ENCODE data around the gene TMEM184B.

DNA sequence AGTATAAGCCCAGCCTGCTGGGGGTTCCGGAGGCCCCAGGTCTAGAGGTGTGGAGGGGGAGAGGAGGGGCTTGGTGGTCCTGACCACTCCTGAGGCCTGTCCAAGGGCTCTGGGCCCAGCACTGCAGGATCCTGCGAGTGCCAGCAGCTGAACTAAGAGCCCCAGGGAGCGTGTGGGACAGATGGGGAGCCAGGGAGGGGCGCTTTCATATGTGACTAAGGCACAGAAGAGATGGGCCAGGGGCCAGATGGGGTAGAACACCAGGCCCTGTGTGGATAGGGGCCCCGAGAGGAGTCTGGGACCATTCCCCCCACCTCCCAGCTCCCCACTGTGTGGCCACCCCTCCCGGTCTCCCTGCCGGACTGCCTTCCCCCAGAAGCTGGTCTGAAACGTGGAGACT, 52.6 kb downstream of the TMEM184B start:
- no peak for TF ChIP-seq POLR2A (IDR thresholded peaks at IDR 0.05)
- TF ChIP-seq, protein P1, sequence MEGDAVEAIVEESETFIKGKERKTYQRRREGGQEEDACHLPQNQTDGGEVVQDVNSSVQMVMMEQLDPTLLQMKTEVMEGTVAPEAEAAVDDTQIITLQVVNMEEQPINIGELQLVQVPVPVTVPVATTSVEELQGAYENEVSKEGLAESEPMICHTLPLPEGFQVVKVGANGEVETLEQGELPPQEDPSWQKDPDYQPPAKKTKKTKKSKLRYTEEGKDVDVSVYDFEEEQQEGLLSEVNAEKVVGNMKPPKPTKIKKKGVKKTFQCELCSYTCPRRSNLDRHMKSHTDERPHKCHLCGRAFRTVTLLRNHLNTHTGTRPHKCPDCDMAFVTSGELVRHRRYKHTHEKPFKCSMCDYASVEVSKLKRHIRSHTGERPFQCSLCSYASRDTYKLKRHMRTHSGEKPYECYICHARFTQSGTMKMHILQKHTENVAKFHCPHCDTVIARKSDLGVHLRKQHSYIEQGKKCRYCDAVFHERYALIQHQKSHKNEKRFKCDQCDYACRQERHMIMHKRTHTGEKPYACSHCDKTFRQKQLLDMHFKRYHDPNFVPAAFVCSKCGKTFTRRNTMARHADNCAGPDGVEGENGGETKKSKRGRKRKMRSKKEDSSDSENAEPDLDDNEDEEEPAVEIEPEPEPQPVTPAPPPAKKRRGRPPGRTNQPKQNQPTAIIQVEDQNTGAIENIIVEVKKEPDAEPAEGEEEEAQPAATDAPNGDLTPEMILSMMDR (IDR thresholded peaks at IDR 0.05): no peak

Measured in ovary (tissue), 3 donors.